HepG2 (cell line): ENCODE results near the gene ZNF792.

Source experiments
- CCDC6 ChIP-seq: sonication (generic); formaldehyde crosslinking; IDR thresholded peaks from 2 replicates; pipeline ENCODE4 v1.8.1; 2022; ENCODE audit warnings: mild to moderate bottlenecking, missing genetic modification reagents, moderate library complexity
- CREB1 ChIP-seq, 2 experiments: fragments of 450-650 bp in 1 of 2; IDR thresholded peaks; 2 replicates each; pipeline ENCODE4 v1.6.1; 2016 to 2017; ENCODE audit warnings: control low read depth in 1 of 2, mild to moderate bottlenecking in 1 of 2, missing compliant biosample characterization in 1 of 2, missing genetic modification characterization in 1 of 2
- CTCF ChIP-seq: sonication (generic); formaldehyde crosslinking; IDR thresholded peaks from 2 replicates; pipeline ENCODE4 v1.5.0; 2020; ENCODE audit warnings: mild to moderate bottlenecking, missing genetic modification reagents, moderate library complexity
- JUN ChIP-seq: sonication (generic); formaldehyde crosslinking; IDR thresholded peaks from 2 replicates; pipeline ENCODE4 v1.4.0; 2020; ENCODE audit warnings: mild to moderate bottlenecking, missing genetic modification reagents
- RFX5 ChIP-seq: IDR thresholded peaks from 2 replicates; pipeline ENCODE4 v1.6.1; 2011; ENCODE audit warnings: low read depth, low read length, improper control_type of control experiment
- TAF1 ChIP-seq: sonication (generic); formaldehyde crosslinking; IDR thresholded peaks from 2 replicates; pipeline ENCODE4 v1.4.0; 2020; ENCODE audit warnings: missing genetic modification reagents
- TEAD2 ChIP-seq: sonication (generic); formaldehyde crosslinking; IDR thresholded peaks from 2 replicates; pipeline ENCODE4 v1.9.0; 2021; ENCODE audit warnings: missing genetic modification reagents
- U2AF1 ChIP-seq: fragments of 200-400 bp; formaldehyde crosslinking; optimal IDR thresholded peaks from 2 replicates; pipeline ENCODE3; 2017; ENCODE audit warnings: mild to moderate bottlenecking, low read depth, low read length
- ZNF451 ChIP-seq: sonication (generic); formaldehyde crosslinking; IDR thresholded peaks from 2 replicates; pipeline ENCODE4 v1.5.0; 2020; ENCODE audit warnings: mild to moderate bottlenecking, missing genetic modification reagents
- TF ChIP-seq, protein P1 (sequence below): sonication (generic); formaldehyde crosslinking; IDR thresholded peaks from 2 replicates; pipeline ENCODE4 v1.4.0; 2020; ENCODE audit warnings: missing genetic modification reagents
- TF ChIP-seq, protein P2 (sequence below): IDR thresholded peaks from 2 replicates; pipeline ENCODE4 v1.6.1; 2012; ENCODE audit warnings: inconsistent platforms

GRCh38 chr19:34995551-34995950 is 31.5 kb upstream of the ZNF792 start:
- TF ChIP-seq RFX5 (no peak), ZNF451 (CRISPR knock-in tag) (no peak), TAF1 (CRISPR knock-in tag) (no peak), U2AF1 (peak; percentile 1), TEAD2 (CRISPR knock-in tag) (no peak), CTCF (CRISPR knock-in tag) (no peak), CCDC6 (CRISPR knock-in tag) (no peak), CREB1 (IDR thresholded peaks at IDR 0.05) (no peak), CREB1 (CRISPR knock-in tag; IDR thresholded peaks at IDR 0.05) (no peak), JUN (CRISPR knock-in tag) (no peak)
- TF ChIP-seq, protein P1, sequence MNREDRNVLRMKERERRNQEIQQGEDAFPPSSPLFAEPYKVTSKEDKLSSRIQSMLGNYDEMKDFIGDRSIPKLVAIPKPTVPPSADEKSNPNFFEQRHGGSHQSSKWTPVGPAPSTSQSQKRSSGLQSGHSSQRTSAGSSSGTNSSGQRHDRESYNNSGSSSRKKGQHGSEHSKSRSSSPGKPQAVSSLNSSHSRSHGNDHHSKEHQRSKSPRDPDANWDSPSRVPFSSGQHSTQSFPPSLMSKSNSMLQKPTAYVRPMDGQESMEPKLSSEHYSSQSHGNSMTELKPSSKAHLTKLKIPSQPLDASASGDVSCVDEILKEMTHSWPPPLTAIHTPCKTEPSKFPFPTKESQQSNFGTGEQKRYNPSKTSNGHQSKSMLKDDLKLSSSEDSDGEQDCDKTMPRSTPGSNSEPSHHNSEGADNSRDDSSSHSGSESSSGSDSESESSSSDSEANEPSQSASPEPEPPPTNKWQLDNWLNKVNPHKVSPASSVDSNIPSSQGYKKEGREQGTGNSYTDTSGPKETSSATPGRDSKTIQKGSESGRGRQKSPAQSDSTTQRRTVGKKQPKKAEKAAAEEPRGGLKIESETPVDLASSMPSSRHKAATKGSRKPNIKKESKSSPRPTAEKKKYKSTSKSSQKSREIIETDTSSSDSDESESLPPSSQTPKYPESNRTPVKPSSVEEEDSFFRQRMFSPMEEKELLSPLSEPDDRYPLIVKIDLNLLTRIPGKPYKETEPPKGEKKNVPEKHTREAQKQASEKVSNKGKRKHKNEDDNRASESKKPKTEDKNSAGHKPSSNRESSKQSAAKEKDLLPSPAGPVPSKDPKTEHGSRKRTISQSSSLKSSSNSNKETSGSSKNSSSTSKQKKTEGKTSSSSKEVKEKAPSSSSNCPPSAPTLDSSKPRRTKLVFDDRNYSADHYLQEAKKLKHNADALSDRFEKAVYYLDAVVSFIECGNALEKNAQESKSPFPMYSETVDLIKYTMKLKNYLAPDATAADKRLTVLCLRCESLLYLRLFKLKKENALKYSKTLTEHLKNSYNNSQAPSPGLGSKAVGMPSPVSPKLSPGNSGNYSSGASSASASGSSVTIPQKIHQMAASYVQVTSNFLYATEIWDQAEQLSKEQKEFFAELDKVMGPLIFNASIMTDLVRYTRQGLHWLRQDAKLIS (CRISPR knock-in tag) = no peak
- TF ChIP-seq, protein P2, sequence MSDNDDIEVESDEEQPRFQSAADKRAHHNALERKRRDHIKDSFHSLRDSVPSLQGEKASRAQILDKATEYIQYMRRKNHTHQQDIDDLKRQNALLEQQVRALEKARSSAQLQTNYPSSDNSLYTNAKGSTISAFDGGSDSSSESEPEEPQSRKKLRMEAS = no peak; the same call in 1 of the 2 replicates
